ENCODE data around the gene KLHDC7B. TPM values are rescaled to one million over a fixed set of nuclear protein-coding genes. Genes with fewer than 3 reads are reported as not detected.

KLHDC7B gene
- total and polyA plus RNA-seq, 8 donors = 0.03 to 0.73 (median 0.07) TPM; not detected in 3

DNA sequence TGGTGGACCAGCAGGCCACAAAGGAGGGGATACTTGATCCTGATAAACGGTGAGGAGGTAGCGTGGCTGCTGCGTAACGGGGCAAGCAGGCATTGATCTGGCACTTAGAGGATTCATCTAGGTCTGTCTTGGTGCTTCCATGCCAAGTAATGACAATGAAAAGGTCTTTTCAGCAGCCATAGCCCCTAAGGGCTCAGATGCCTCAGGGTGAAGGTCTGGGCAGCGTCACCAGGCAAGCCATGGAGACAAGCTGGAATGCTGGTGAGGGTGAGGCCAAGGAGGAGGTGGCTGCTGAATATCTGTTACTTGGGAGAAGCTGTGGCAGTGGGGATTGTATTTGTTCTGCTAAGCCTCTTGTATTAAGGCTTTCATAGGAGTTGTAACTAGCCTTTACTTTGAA lies 41.7 kb downstream of the KLHDC7B start:
- Histone ChIP-seq H3K9me3 (no peaks in the 10 kb centered on the region), H3K27ac (no peak overlapping the region), H3K27me3 (no peaks in the 10 kb centered on the region), H3K4me1 (peaks cover 0 to 9% of the 10 kb centered on the region in 2 donors), H3K36me3 (no peaks in the 10 kb centered on the region), H3K4me3 (no peak overlapping the region)
- ATAC-seq = no peak
- intact Hi-C loops (cut with DNase I) = no loop called here
- no peak for DNase-seq
- TF ChIP-seq, protein P1, sequence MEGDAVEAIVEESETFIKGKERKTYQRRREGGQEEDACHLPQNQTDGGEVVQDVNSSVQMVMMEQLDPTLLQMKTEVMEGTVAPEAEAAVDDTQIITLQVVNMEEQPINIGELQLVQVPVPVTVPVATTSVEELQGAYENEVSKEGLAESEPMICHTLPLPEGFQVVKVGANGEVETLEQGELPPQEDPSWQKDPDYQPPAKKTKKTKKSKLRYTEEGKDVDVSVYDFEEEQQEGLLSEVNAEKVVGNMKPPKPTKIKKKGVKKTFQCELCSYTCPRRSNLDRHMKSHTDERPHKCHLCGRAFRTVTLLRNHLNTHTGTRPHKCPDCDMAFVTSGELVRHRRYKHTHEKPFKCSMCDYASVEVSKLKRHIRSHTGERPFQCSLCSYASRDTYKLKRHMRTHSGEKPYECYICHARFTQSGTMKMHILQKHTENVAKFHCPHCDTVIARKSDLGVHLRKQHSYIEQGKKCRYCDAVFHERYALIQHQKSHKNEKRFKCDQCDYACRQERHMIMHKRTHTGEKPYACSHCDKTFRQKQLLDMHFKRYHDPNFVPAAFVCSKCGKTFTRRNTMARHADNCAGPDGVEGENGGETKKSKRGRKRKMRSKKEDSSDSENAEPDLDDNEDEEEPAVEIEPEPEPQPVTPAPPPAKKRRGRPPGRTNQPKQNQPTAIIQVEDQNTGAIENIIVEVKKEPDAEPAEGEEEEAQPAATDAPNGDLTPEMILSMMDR (IDR thresholded peaks at IDR 0.05) = no peak

DNA sequence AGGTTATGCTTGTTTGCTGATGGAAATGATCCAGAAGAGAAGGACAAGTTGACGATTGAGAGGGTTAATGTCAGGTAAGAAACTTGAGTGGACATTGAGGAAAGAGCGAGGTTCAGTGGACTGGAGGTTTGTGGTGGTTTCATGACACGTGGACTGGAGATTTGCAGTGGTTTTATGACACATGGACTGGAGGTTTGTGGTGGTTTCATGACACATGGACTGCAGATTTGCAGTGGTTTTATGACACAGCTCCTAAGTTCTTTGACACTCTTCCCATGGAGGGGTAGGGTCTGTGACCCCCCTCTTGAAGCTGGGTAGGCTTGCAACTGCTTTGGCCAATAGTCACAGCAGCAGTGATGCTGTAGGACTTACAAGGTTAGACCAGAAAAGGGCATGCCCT lies 49.5 kb downstream of the KLHDC7B start:
- H3K27me3 ChIP-seq = peaks cover 9 to 23% of the 10 kb centered on the region in 2 donors
- ATAC-seq (no peak), DNase-seq (no peak)
- TF ChIP-seq, protein P1 (IDR thresholded peaks at IDR 0.05) = no peak
- H3K4me3 ChIP-seq = no peak overlapping the region
- H3K36me3 ChIP-seq = no peaks in the 10 kb centered on the region
- peaks cover 0 to 4% of the 10 kb centered on the region in 2 donors for H3K4me1 ChIP-seq
- intact Hi-C loops (cut with DNase I) = loop anchor here in 1 of 2 donors (10.0 kb wide), 1 partner anchor 90 kb away; the partner anchor contains the start of genes LMF2 and NCAPH2
- H3K9me3 ChIP-seq = no peaks in the 10 kb centered on the region
- no peak overlapping the region for H3K27ac ChIP-seq

DNA sequence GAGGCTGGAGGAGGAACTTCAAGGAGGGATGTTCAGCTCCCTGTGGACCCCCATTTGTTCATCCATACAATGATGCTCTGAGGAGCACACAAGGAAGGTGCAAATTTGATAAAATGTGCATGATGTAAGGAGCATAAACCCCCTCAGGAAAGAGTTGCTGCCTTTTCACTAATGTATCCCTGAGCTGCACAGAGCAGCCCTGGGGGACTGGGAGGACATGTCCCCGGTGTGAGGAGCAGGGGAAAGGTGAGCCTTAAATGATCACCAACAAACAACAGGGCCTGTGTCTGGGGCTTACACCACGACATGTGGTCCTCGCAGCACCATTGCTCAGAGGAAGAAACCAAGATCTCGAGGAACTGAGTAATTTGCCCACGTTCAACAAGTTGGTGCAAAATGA lies 51.4 kb downstream of the KLHDC7B start:
- peaks cover 0 to 10% of the 10 kb centered on the region in 2 donors for H3K4me1 ChIP-seq
- intact Hi-C loops (cut with DNase I) = loop anchor here in 1 of 2 donors (10.0 kb wide), 1 partner anchor 92 kb away; the partner anchor contains the start of genes LMF2 and NCAPH2
- H3K36me3 ChIP-seq = no peaks in the 10 kb centered on the region
- DNase-seq = peak in 1 of 4 donors; percentile 6
- TF ChIP-seq, protein P1 (IDR thresholded peaks at IDR 0.05) = no peak
- peaks cover 15 to 42% of the 10 kb centered on the region in 2 donors for H3K27me3 ChIP-seq
- ATAC-seq = no peak
- H3K27ac ChIP-seq = no peak overlapping the region
- no peaks in the 10 kb centered on the region for H3K9me3 ChIP-seq
- no peak overlapping the region for H3K4me3 ChIP-seq

DNA sequence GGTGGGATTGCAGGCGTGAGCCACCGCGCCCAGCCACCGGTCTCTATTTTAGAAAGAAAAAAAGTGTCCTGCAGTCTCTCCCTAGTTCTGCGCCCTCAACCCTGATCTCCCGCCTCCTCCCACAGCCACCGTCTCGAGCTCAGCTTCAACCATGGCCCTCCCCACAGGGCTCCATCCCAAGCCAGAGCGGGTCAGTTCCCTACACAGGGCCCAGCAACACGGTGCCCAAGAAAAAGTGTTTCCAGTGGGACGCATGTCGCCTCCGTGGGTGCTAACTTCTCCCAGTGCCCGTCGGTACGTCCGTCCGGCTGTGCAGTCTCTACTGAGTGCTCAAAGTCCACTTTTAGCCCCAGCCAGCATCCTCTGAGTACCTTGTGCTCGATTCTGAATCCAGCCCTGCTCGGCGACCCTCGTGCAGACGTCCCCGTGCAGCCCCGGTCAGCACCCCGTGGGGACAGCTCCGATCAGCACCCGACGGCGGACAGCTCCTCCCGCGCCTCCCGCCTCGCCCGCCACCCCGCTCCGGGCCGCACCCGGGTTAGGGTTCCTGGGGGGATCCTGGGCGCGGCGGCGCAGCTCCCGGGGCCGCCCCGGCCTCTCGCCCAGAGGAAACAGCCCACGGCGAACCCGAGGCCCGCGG lies 54.2 kb downstream of the KLHDC7B start:
- no peaks in the 10 kb centered on the region for H3K36me3 ChIP-seq
- ATAC-seq = peak; percentile 93
- peak in 3 of 4 donors; percentile 64 to 87 (median 65) for DNase-seq
- intact Hi-C loops (cut with DNase I) = loop anchor here in 1 of 2 donors (10.0 kb wide), 1 partner anchor 95 kb away; the partner anchor contains the start of genes LMF2 and NCAPH2
- H3K4me3 ChIP-seq = peak overlapping the region; percentile 13 to 38
- H3K27ac ChIP-seq = no peak overlapping the region
- TF ChIP-seq, protein P1 (IDR thresholded peaks at IDR 0.05) = no peak
- peaks cover 0 to 10% of the 10 kb centered on the region in 2 donors for H3K4me1 ChIP-seq
- H3K9me3 ChIP-seq = no peaks in the 10 kb centered on the region
- H3K27me3 ChIP-seq = peaks cover 28 to 70% of the 10 kb centered on the region in 2 donors

DNA sequence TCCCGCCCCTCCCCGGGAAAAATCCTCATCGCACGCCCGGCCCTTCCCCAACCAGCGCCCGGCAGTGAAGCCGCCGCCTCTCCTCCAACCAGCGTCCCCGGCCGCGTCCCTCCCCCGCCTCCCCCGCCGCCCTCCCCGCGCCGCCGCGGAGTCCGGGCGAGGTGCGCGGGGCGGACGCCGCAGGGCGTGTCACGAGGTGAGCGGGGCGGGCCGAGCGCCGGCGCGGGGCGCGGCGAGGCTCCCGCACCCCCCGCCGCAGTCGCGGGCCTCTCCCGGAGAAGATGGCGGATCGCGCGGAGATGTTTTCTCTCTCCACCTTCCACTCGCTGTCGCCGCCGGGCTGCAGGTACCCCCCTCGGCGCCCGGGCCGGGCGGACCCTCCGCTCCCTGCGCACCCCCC lies 54.8 kb downstream of the KLHDC7B start, which contains the start of gene MAPK8IP2:
TSS of gene MAPK8IP2 (plus strand) at position 256 of the 400 bp plus-strand sequence. CDS start at position 282, 26 bp downstream.
- intact Hi-C loops (cut with DNase I) = no loop called here

More for the DNA sequence above, 54.8 kb downstream of the KLHDC7B start, which contains the start of gene MAPK8IP2:
- Histone ChIP-seq H3K27me3 (peaks cover 28 to 76% of the 10 kb centered on the region in 2 donors), H3K36me3 (no peaks in the 10 kb centered on the region), H3K27ac (no peak within 1 kb of the TSS), H3K9me3 (no peaks in the 10 kb centered on the region), H3K4me1 (peaks cover 0 to 10% of the 10 kb centered on the region in 2 donors), H3K4me3 (peak within 1 kb of the TSS; percentile 13 to 38)
- ATAC-seq (peak; percentile 55), DNase-seq (peak in 1 of 4 donors; percentile 76)
- TF ChIP-seq, protein P1 (IDR thresholded peaks at IDR 0.05) = no peak

All from left lung (tissue), 10 donors.